ENCODE data around the gene ADAMTS15.

Gene ADAMTS15

DNA sequence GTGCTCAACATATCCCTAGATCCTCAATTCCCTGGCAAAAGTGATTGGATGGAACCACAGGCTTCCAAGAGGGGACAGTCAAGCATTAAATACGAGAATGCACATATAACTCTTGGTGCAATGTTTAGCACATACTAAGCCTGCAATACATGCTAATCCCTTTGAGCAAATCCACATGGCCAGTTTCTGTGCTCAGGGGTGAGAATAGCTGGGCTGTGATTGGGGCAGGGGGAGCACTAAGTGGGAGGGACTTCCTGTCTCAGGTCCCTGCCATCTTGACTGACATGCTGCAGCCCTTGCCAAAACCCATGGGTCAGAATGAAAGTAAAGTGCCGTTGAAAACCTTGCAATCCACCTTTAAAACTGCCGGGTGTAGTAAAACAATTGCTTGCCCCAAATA, 2.7 kb upstream of the ADAMTS15 start:
- Histone ChIP-seq H3K27ac (no peak overlapping the region), H3K4me3 (no peak overlapping the region), H3K27me3 (peaks cover 12% of the 10 kb centered on the region; the same call in 1 of the 2 replicates), H3K9ac (no peak overlapping the region), H3K4me1 (peaks cover 11% of the 10 kb centered on the region), H4K20me1 (no peaks in the 10 kb centered on the region), H3K9me3 (peaks cover 6% of the 10 kb centered on the region; the same call in 1 of the 2 replicates), H3K4me2 (no peak overlapping the region), H3K36me3 (no peaks in the 10 kb centered on the region)
- no peak for TF ChIP-seq Cebpa-rat (IDR thresholded peaks at IDR 0.05)

DNA sequence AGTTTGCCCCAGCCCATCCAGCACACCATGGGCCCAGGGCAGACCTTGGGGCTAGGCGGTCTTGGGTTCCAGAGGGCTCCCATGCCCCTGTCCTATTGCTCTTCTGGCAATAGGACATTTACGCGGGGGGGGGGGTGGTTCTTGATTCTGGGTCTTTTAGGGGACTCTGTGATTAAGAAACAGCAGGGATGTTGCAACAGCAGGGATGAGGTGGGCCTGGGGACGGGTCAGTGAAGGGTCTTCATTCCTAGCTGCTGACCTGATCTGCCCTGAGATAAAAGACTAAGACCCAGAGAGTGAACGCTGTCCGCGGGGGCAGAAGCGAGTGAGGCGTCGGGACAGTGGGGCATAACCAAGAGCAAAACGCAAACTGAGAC, 418 bp upstream of the ADAMTS15 start:
- TF ChIP-seq Cebpa-rat (IDR thresholded peaks at IDR 0.05), result no peak
- Histone ChIP-seq H3K4me2 (peak overlapping the region; percentile 91), H4K20me1 (no peaks in the 10 kb centered on the region), H3K9me3 (no peaks in the 10 kb centered on the region), H3K27ac (no peak overlapping the region), H3K4me3 (peak overlapping the region; percentile 65), H3K9ac (no peak overlapping the region), H3K36me3 (no peaks in the 10 kb centered on the region), H3K27me3 (peaks cover 12% of the 10 kb centered on the region; the same call in 1 of the 2 replicates), H3K4me1 (peaks cover 14% of the 10 kb centered on the region)

GRCh38 chr11:130449310-130449990, 1.0 kb downstream of the ADAMTS15 start:
- Histone ChIP-seq H3K4me2 (peak overlapping the region; percentile 91), H3K4me3 (peak overlapping the region; percentile 65; the same call in 1 of the 2 replicates), H4K20me1 (no peaks in the 10 kb centered on the region), H3K9ac (no peak overlapping the region), H3K36me3 (no peaks in the 10 kb centered on the region), H3K27ac (no peak overlapping the region), H3K27me3 (peaks cover 12% of the 10 kb centered on the region; the same call in 1 of the 2 replicates), H3K9me3 (no peaks in the 10 kb centered on the region), H3K4me1 (peaks cover 14% of the 10 kb centered on the region)
- no peak for TF ChIP-seq Cebpa-rat (IDR thresholded peaks at IDR 0.05)

GRCh38 chr11:130449996-130450769, 1.7 kb downstream of the ADAMTS15 start:
- Histone ChIP-seq H3K4me1 (peaks cover 14% of the 10 kb centered on the region), H3K9me3 (no peaks in the 10 kb centered on the region), H3K4me2 (no peak overlapping the region), H3K27me3 (peaks cover 12% of the 10 kb centered on the region; the same call in 1 of the 2 replicates), H3K27ac (no peak overlapping the region), H3K9ac (no peak overlapping the region), H3K4me3 (no peak overlapping the region), H3K36me3 (no peaks in the 10 kb centered on the region), H4K20me1 (no peaks in the 10 kb centered on the region)
- no peak for TF ChIP-seq Cebpa-rat (IDR thresholded peaks at IDR 0.05)

GRCh38 chr11:130451231-130452019, 3.0 kb downstream of the ADAMTS15 start:
- Histone ChIP-seq H4K20me1 (no peaks in the 10 kb centered on the region), H3K27ac (no peak overlapping the region), H3K9me3 (no peaks in the 10 kb centered on the region), H3K4me2 (no peak overlapping the region), H3K36me3 (no peaks in the 10 kb centered on the region), H3K4me3 (no peak overlapping the region), H3K9ac (no peak overlapping the region), H3K27me3 (peaks cover 12% of the 10 kb centered on the region; the same call in 1 of the 2 replicates), H3K4me1 (peaks cover 14% of the 10 kb centered on the region)
- TF ChIP-seq Cebpa-rat (IDR thresholded peaks at IDR 0.05), result no peak

GRCh38 chr11:130452176-130452575, 3.7 kb downstream of the ADAMTS15 start:
- Histone ChIP-seq H3K4me1 (peaks cover 14% of the 10 kb centered on the region), H3K36me3 (no peaks in the 10 kb centered on the region), H4K20me1 (no peaks in the 10 kb centered on the region), H3K4me2 (no peak overlapping the region), H3K9me3 (no peaks in the 10 kb centered on the region), H3K27me3 (peaks cover 12% of the 10 kb centered on the region; the same call in 1 of the 2 replicates), H3K4me3 (no peak overlapping the region), H3K9ac (no peak overlapping the region), H3K27ac (no peak overlapping the region)
- TF ChIP-seq Cebpa-rat (IDR thresholded peaks at IDR 0.05), result no peak

- no peak overlapping the region for H3K4me2 ChIP-seq
- H3K27me3 ChIP-seq, result peaks cover 12% of the 10 kb centered on the region; the same call in 1 of the 2 replicates
Measured at GRCh38 chr11:130452940-130453339, 4.5 kb downstream of the ADAMTS15 start.

GRCh38 chr11:130454491-130455252, 6.2 kb downstream of the ADAMTS15 start:
- TF ChIP-seq Cebpa-rat (IDR thresholded peaks at IDR 0.05), result no peak
- Histone ChIP-seq H3K9me3 (no peaks in the 10 kb centered on the region), H3K4me2 (no peak overlapping the region), H3K4me3 (no peak overlapping the region), H3K4me1 (0 out of 2 replicates have a peak, but pooled peaks cover 9% of the 10 kb centered on the region), H3K27me3 (peaks cover 1% of the 10 kb centered on the region; the same call in 1 of the 2 replicates), H3K36me3 (no peaks in the 10 kb centered on the region), H3K27ac (no peak overlapping the region), H3K9ac (no peak overlapping the region), H4K20me1 (no peaks in the 10 kb centered on the region)

More at GRCh38 chr11:130452940-130453339, 4.5 kb downstream of the ADAMTS15 start:
- Histone ChIP-seq H3K9me3 (no peaks in the 10 kb centered on the region), H3K27ac (no peak overlapping the region), H3K36me3 (no peaks in the 10 kb centered on the region), H4K20me1 (no peaks in the 10 kb centered on the region), H3K4me1 (peaks cover 13% of the 10 kb centered on the region), H3K4me3 (no peak overlapping the region), H3K9ac (no peak overlapping the region)
- no peak for TF ChIP-seq Cebpa-rat (IDR thresholded peaks at IDR 0.05)
